ENCODE data around the gene ESYT3. TPM values are rescaled to one million over a fixed set of nuclear protein-coding genes. Genes with fewer than 3 reads are reported as not detected.
"Not testable (repeated sequence)": the region's sequence is repeated elsewhere in the genome, so short reads cannot be mapped to it uniquely, and the experiment has no call there.

The ESYT3 gene
- total RNA-seq, 1 donor from 2014 or later = 1.0 TPM

DNA sequence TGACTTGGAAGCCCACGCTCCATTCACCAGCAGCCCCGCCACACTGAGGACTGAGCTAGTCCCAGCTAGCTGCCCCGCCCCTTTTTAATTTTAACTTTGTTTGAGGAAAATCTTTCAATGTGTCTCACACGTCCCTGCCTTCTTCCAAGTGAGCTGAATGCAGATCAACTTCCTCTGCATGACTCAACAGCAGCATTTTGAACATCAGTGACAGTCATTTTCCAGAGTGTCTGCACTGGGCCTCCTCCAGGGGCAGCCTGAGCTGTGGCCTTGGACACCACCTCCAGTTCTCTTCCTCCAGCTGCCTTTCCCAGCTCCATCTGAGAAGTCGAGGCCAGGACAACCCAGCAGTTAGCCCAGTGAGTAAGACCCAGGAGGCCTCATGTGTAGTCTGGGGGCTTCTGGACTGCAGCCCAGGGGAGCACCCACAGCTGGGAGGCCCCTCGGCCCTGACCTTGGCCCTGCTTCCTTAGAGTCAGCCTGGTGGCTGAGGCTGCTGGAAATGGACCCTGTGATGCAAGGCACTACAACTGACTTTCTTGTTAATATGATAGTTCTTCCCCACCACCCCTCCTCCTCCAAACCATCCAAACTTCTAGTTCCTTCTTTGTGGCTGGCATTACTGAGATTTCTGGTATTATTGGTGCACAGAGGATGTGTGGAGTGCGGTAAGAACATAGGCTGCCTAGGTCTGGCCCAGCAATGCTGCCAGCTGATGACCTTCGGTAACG is 21.4 kb upstream of the ESYT3 start:
- intact Hi-C loops (cut with micrococcal nuclease) = loop anchor here (10.0 kb wide), 1 partner anchor 78 kb away; no protein-coding TSS in a partner anchor
- H3K27ac ChIP-seq (replicated peaks) = no peak overlapping the region

DNA sequence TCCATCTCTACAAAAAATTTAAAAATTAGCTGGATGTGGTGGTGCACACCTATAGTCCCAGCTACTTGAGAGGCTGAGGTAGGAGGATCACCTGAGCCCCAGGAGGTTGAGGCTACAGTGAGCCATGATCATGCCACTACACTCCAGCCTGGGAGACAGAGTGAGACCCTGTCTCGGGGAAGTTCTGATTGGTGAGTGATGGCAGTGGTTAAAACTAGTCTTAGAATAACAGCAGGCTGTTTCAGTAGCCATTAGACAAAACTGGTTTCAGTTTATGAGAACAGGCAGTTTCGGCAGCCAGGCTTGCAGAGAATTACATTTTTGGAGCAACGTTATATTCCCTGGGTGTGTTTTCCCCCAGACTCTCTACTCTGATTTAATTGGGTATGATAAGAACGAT is 18.2 kb upstream of the ESYT3 start:
- DNase-seq; H3K36me3 ChIP-seq; H3K4me3 ChIP-seq; H3K27me3 ChIP-seq (ENCODE audit: low read depth); H3K9me3 ChIP-seq (replicated peaks); H3K27ac ChIP-seq (replicated peaks): not testable (repeated sequence)
- peaks cover 22% of the 10 kb centered on the region for H3K4me1 ChIP-seq
- intact Hi-C loops (cut with micrococcal nuclease) = loop anchor here (10.0 kb wide), 1 partner anchor 81 kb away; no protein-coding TSS in a partner anchor

More for the DNA sequence above, 21.4 kb upstream of the ESYT3 start:
- no peaks in the 10 kb centered on the region for H3K36me3 ChIP-seq
- H3K4me3 ChIP-seq = no peak overlapping the region
- peaks cover 20% of the 10 kb centered on the region for H3K4me1 ChIP-seq
- TF ChIP-seq, protein P1, sequence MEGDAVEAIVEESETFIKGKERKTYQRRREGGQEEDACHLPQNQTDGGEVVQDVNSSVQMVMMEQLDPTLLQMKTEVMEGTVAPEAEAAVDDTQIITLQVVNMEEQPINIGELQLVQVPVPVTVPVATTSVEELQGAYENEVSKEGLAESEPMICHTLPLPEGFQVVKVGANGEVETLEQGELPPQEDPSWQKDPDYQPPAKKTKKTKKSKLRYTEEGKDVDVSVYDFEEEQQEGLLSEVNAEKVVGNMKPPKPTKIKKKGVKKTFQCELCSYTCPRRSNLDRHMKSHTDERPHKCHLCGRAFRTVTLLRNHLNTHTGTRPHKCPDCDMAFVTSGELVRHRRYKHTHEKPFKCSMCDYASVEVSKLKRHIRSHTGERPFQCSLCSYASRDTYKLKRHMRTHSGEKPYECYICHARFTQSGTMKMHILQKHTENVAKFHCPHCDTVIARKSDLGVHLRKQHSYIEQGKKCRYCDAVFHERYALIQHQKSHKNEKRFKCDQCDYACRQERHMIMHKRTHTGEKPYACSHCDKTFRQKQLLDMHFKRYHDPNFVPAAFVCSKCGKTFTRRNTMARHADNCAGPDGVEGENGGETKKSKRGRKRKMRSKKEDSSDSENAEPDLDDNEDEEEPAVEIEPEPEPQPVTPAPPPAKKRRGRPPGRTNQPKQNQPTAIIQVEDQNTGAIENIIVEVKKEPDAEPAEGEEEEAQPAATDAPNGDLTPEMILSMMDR (IDR thresholded peaks at IDR 0.05; ENCODE audit: borderline replicate concordance) = no peak
- no peaks in the 10 kb centered on the region for H3K27me3 ChIP-seq (ENCODE audit: low read depth)
- no peak for DNase-seq
- no peaks in the 10 kb centered on the region for H3K9me3 ChIP-seq (replicated peaks)

DNA sequence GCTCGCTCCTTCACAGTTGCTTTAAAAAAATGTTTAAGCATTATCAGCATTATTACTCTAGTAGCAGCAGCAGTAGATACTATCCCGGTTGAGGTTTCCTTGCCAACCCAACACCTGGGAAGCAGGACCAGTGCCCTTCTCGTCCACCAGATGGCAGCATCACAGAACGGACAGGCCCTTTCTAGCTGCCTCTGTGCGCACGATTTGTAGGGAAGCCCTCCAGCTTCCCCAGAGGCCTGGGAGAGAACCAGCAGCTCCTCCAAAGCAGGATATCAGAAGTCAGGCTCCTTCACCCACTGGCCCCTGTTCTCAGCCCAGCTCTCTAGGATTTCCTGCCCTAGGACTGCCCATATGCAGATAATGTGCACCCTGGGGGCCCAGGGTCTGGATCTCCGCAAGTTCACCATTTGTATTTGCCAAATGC is 16.8 kb upstream of the ESYT3 start:
- no peak overlapping the region for H3K4me3 ChIP-seq
- TF ChIP-seq, protein P1 (IDR thresholded peaks at IDR 0.05; ENCODE audit: borderline replicate concordance) = peak; percentile 98
- H3K27ac ChIP-seq (replicated peaks) = no peak overlapping the region
- H3K36me3 ChIP-seq = no peaks in the 10 kb centered on the region
- no peaks in the 10 kb centered on the region for H3K27me3 ChIP-seq (ENCODE audit: low read depth)
- DNase-seq = peak; percentile 73
- H3K9me3 ChIP-seq (replicated peaks) = no peaks in the 10 kb centered on the region
- peaks cover 22% of the 10 kb centered on the region for H3K4me1 ChIP-seq
- intact Hi-C loops (cut with micrococcal nuclease) = loop anchor here (10.0 kb wide), 1 partner anchor 83 kb away; no protein-coding TSS in a partner anchor

DNA sequence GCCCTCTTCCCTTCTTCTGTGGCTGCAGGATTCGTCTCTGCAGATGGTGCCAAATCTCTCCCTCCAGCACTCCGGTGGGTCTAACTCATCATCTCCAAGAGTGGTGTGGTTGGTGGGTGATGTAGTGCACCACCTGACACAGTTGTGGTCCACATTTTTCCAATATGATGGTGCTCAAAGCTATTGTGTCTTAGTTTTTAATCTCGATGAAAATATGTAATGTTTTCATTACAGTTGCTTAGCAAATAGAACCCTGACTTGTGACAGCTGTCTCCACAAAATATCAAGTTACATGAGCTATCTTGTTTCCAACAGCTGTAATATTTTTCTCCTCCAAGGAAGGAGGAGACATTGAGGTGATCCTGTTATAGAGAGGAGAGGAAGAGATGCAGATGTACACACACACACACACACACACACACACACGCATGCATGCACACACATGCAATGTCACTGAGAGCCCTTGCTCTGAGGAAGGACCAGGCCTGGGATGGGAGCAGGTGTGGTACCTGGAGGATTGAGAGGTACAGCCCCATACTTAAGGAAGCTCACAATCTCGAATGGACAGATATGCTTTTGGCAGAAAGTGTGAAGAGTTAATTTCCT is 15.7 kb upstream of the ESYT3 start:
- TF ChIP-seq, protein P1 (IDR thresholded peaks at IDR 0.05; ENCODE audit: borderline replicate concordance) = no peak
- Histone ChIP-seq H3K4me1 (peaks cover 12% of the 10 kb centered on the region), H3K9me3 (replicated peaks) (no peaks in the 10 kb centered on the region), H3K36me3 (no peaks in the 10 kb centered on the region), H3K27ac (replicated peaks) (no peak overlapping the region), H3K4me3 (no peak overlapping the region), H3K27me3 (ENCODE audit: low read depth) (no peaks in the 10 kb centered on the region)
- intact Hi-C loops (cut with micrococcal nuclease) = loop anchor here (10.0 kb wide), 1 partner anchor 84 kb away; no protein-coding TSS in a partner anchor
- no peak for DNase-seq

DNA sequence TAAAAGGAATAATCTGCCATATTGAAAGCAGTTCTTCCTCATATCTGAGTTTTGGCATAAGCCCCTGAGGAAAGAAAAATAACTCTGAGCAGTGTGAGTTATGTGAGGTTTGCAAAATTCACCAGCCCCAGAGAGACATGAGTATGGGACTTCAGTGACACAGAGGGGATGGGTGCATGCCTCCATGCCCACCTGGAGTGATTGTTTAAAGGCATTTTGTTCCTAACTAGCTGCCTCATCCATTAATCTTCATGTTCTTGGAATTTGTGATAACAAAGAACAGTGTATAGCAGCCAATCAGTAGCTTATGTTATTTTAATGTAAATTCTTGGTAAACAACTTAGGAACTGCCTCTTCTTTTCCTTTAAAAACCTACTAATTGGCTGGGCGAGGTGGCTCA is 11.1 kb upstream of the ESYT3 start:
- Histone ChIP-seq H3K9me3 (replicated peaks) (no peaks in the 10 kb centered on the region), H3K27ac (replicated peaks) (no peak overlapping the region), H3K4me3 (no peak overlapping the region), H3K4me1 (no peaks in the 10 kb centered on the region), H3K36me3 (no peaks in the 10 kb centered on the region), H3K27me3 (ENCODE audit: low read depth) (no peaks in the 10 kb centered on the region)
- intact Hi-C loops (cut with micrococcal nuclease) = no loop called here
- TF ChIP-seq, protein P1 (IDR thresholded peaks at IDR 0.05; ENCODE audit: borderline replicate concordance) = no peak
- no peak for DNase-seq

DNA sequence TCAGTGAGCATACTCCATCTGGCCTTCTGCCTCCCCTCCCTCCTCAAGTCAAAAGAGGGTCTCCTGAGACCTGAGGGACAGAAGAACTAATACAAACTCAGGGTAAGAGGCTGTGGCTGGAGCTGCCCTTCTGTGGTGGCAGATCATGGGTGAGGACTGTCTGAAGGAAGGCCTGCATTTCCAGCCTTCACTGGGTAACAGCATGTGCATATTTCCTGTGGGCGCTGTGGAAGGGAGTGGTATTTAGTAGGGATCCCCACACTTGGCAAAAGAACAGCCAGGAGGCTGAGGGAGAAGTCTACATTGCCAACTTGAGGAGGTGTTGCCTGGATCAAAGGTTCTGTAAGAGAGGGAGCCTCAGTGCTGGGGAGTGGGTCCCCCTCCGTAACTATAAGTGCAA is 10.1 kb upstream of the ESYT3 start:
- H3K4me1 ChIP-seq = no peaks in the 10 kb centered on the region
- intact Hi-C loops (cut with micrococcal nuclease) = no loop called here
- DNase-seq = no peak

More for the DNA sequence above, 10.1 kb upstream of the ESYT3 start:
- H3K27ac ChIP-seq (replicated peaks) = no peak overlapping the region
- TF ChIP-seq, protein P1 (IDR thresholded peaks at IDR 0.05; ENCODE audit: borderline replicate concordance) = no peak
- H3K36me3 ChIP-seq = no peaks in the 10 kb centered on the region
- H3K4me3 ChIP-seq = no peak overlapping the region
- H3K27me3 ChIP-seq (ENCODE audit: low read depth) = no peaks in the 10 kb centered on the region
- no peaks in the 10 kb centered on the region for H3K9me3 ChIP-seq (replicated peaks)

All from left ventricle myocardium inferior (tissue), 1 donor.